ENCODE data around the gene SCGB1A1.

The SCGB1A1 gene

GRCh38 chr11:62450543-62451240 is 31.9 kb downstream of the SCGB1A1 start:
- DNase-seq (ENCODE audit: low spot score), result no peak

- no peak for DNase-seq (ENCODE audit: low spot score)
Measured at GRCh38 chr11:62451241-62451621, 32.4 kb downstream of the SCGB1A1 start.

- DNase-seq (ENCODE audit: low spot score), result no peak
Measured at GRCh38 chr11:62452261-62452660, 33.4 kb downstream of the SCGB1A1 start.

- no peak for DNase-seq (ENCODE audit: low spot score)
Measured at GRCh38 chr11:62452839-62453468, 34.1 kb downstream of the SCGB1A1 start.

- no peak for DNase-seq (ENCODE audit: low spot score)
Measured at GRCh38 chr11:62456630-62457029, 37.8 kb downstream of the SCGB1A1 start.

- DNase-seq (ENCODE audit: low spot score), result no peak
Measured at GRCh38 chr11:62457478-62457877, 38.6 kb downstream of the SCGB1A1 start.

- DNase-seq (ENCODE audit: low spot score), result no peak
Measured at GRCh38 chr11:62458212-62459002, 39.6 kb downstream of the SCGB1A1 start.

GRCh38 chr11:62459080-62459479 is 40.2 kb downstream of the SCGB1A1 start:
- no peak for DNase-seq (ENCODE audit: low spot score)

GRCh38 chr11:62461740-62462507 is 43.1 kb downstream of the SCGB1A1 start:
- DNase-seq (ENCODE audit: low spot score), result no peak

- no peak for DNase-seq (ENCODE audit: low spot score)
Measured at GRCh38 chr11:62462508-62462892, 43.7 kb downstream of the SCGB1A1 start.

- DNase-seq (ENCODE audit: low spot score), result no peak
Measured at GRCh38 chr11:62463121-62463542, 44.3 kb downstream of the SCGB1A1 start.

GRCh38 chr11:62464655-62465054 is 45.8 kb downstream of the SCGB1A1 start:
- no peak for DNase-seq (ENCODE audit: low spot score)

- no peak for DNase-seq (ENCODE audit: low spot score)
Measured at GRCh38 chr11:62466444-62466843, 47.6 kb downstream of the SCGB1A1 start.

- DNase-seq (ENCODE audit: low spot score), result no peak
Measured at GRCh38 chr11:62468577-62468976, 49.7 kb downstream of the SCGB1A1 start.

- no peak for DNase-seq (ENCODE audit: low spot score)
Measured at GRCh38 chr11:62471603-62472002, 52.8 kb downstream of the SCGB1A1 start.

- no peak for DNase-seq (ENCODE audit: low spot score)
Measured at GRCh38 chr11:62472063-62472884, 53.4 kb downstream of the SCGB1A1 start.
